GM12873 (cell line): ENCODE results near the gene BAK1.

ENCODE experiments used
- TF ChIP-seq, protein P1 (sequence below): IDR thresholded peaks from 2 replicates; pipeline ENCODE4 v1.5.1; 2012; ENCODE audit warnings: low read depth, mild to moderate bottlenecking, moderate library complexity, low read length, control low read depth; ENCODE audit not compliant: insufficient read depth; ENCODE audit errors: missing control alignments

The BAK1 gene

DNA sequence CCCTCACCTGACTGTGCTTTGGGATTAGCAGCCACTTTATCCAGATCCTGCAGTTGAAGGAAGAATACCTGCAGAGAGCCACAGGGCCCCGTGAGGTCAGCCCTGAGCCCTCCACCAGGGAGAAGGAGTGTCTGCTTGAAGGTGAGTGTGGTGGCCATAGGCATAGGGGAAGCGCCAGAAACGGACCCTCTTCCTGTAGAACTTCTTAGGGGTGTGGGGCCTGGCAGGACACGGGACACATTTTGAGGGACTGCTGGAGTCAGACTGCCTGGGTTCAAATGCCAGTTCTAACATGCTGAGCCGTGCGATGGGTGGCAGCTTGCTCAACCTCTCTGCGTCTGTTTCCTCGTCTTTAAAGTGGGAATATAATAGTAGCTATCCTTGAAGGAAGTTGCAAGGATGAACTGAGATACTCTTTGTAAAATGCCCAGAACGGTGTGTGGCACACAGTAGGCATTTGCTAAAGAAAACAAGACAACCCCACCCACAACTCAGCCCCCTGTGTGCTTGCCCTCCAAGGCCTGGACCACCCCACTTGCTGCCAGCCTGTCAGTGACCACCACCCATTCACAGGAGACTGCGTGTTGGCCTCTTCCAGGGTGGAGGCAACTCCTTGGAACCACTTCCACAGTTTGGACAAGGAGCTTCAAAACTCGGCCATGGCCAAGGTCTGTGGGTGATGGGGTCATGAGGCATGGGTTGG is 4.8 kb upstream of the BAK1 start:
- TF ChIP-seq, protein P1, sequence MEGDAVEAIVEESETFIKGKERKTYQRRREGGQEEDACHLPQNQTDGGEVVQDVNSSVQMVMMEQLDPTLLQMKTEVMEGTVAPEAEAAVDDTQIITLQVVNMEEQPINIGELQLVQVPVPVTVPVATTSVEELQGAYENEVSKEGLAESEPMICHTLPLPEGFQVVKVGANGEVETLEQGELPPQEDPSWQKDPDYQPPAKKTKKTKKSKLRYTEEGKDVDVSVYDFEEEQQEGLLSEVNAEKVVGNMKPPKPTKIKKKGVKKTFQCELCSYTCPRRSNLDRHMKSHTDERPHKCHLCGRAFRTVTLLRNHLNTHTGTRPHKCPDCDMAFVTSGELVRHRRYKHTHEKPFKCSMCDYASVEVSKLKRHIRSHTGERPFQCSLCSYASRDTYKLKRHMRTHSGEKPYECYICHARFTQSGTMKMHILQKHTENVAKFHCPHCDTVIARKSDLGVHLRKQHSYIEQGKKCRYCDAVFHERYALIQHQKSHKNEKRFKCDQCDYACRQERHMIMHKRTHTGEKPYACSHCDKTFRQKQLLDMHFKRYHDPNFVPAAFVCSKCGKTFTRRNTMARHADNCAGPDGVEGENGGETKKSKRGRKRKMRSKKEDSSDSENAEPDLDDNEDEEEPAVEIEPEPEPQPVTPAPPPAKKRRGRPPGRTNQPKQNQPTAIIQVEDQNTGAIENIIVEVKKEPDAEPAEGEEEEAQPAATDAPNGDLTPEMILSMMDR = no peak

DNA sequence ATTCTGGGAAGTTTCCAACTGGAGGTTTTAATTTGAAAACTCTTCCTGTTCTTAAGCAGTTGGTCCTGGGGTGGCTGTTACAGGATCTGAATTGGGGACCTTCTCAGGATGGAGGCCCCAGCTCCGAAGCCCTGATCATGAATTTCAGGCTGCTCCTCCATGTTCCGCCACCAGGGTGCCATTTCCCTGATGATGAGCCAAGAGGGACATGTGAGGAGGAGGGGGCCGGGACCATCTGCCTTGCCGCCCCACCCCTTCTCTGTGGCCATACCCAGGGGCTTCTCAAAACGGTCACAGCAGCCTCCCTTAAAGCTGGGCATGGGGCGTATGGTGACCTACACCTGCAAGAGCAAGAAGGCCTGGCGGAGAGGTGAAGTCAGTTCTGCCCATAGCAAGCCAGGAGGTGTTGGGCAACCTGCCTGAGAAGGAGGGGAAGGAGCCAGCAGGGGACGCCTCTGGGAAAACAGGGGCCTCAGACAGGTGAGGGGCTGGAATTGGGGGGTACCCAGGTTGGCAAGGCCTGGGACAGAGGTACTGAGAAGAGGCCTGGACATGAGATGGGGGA is 3.6 kb upstream of the BAK1 start:
- TF ChIP-seq, protein P1 = peak; percentile 49

DNA sequence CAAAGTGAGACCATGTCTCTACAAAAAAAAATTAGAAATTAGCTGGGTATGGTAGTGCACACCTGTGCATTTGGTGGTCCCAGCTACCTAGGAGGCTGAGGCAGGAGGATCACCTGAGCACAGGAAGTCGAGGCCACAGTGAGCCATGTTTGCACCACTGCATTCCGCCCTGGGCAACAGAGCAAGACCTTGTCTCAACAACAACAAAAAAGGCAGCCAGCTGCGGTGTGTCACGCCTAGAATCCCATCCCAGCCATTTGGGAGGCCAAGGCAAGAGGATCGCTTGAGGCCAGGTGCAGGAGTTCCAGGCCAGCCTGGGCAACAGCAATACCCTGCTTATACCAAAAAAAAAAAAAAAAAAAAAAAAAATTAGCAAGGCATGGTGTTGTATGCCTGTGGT is 1.1 kb upstream of the BAK1 start:
- TF ChIP-seq, protein P1 = no peak

DNA sequence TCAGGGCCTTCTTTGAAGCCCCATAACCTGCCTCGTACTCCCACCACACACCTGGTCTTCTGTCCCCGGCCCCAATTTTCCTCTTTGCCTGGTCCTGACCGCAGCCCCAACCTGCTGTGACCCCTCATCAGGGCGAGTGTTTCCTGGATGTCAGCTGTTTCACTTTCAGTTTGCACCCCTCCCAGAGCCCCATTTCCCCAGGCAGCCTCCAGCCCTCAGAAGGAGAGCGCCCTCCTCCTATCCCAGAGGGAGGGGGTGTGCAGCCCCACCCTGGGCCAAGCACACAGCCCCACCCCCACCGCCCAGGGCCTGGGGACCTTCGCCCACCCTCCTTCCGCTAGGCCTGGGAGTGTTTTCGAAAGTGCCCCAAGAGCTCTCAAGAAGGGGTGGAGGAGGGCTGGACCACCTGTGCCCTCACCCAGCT is 1.5 kb downstream of the BAK1 start:
- TF ChIP-seq, protein P1 = no peak

DNA sequence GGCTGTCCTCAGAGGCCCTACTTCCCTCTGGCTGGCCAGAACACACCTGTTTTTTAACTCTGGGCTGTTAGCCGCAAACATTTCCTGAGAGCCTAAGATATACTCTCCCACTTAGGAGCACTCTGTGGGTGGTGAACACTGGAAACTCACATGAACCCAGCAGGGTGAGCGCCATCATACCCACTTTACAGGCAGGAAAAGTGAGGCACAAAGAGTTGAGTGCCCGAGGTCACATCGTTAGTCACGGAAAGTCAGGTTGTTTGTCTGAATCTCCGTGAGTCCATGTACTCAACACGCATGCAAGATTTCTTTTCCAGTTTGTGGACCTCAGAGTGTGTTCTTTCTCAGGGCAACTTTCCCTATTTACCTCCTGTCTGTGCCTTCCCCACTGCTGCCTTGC is 1.9 kb downstream of the BAK1 start:
- TF ChIP-seq, protein P1 = no peak

DNA sequence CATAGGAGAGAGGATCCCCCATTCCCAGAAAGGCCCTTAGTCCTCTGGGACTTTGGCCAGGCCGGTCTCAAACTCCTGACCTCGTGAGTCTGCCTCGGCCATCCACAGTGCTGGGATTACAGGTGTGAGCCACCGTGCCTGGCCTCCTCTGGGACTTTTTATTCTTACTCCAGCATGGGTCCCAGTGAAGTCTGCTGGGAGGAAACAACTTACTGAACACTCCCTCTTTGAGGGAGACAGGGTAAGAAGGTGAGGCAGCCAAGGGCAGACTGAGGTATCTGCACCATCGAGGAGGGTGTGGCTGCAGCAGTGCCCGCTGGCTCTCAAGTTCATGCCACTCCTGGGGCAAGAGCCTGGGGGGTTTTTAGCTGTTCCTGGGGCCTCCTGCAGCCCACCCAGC is 2.4 kb downstream of the BAK1 start:
- TF ChIP-seq, protein P1 = no peak

DNA sequence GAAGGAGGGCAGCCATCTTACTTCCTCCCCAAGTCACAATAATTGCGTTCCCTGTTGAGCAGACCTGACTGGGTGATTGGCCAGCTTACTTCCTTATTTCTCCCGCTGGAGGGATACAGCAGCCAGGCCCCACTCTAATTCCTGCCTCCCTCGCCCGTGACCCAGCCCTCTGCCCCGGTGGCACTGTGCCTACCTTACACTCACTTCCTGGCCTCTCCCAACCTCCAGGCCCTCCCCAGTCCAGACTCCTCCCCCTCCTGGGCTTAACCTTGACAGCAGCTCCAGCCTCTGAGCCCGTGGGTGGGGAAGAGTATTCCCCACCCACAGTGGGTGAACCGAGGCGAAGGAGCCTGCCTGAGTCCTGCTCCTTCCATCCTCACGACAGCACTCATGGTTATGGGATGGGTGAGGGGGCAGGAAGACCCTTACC is 3.0 kb downstream of the BAK1 start:
- TF ChIP-seq, protein P1 = no peak
